A172 (cell line): ENCODE data around the gene MTFR1L. TPM values are rescaled to one million over a fixed set of nuclear protein-coding genes. Genes with fewer than 3 reads are reported as not detected.
"Not testable (repeated sequence)": the region's sequence is repeated elsewhere in the genome, so short reads cannot be mapped to it uniquely, and the experiment has no call there.

ENCODE experiments used
- DNase-seq: peaks from one replicate; pipeline ENCODE4 v3.0.0-alpha.2; 2015; ENCODE audit warnings: low spot score
- total RNA-seq: library from RNA; depleted of rRNA; stranded (reverse); fragments of >200 nt; shearing (Covaris generic); gene quantifications from 2 replicates; pipeline ENCODE4 v1.2.3, GENCODE V29; 2014

Gene MTFR1L
- total RNA-seq, 1 experiment from 2014 or later, result 26.5 TPM

- DNase-seq, result no peak
Measured at GRCh38 chr1:25825605-25826004, 5.9 kb downstream of the MTFR1L start.

- DNase-seq, result no peak
Measured at GRCh38 chr1:25826571-25826970, 6.8 kb downstream of the MTFR1L start.

- DNase-seq, result no peak
Measured at GRCh38 chr1:25828491-25828890, 8.7 kb downstream of the MTFR1L start.

GRCh38 chr1:25829046-25829445 lies 9.3 kb downstream of the MTFR1L start:
- DNase-seq, result no peak

GRCh38 chr1:25831569-25832196 lies 11.9 kb downstream of the MTFR1L start:
- no peak for DNase-seq

- no peak for DNase-seq
Measured at GRCh38 chr1:25832336-25833037, 12.7 kb downstream of the MTFR1L start.

- DNase-seq, result no peak
Measured at GRCh38 chr1:25833158-25833557, 13.4 kb downstream of the MTFR1L start.

- no peak for DNase-seq
Measured at GRCh38 chr1:25834894-25835293, 15.1 kb downstream of the MTFR1L start.

- no peak for DNase-seq
Measured at GRCh38 chr1:25836695-25837094, 16.9 kb downstream of the MTFR1L start.

- DNase-seq, result no peak
Measured at GRCh38 chr1:25837262-25837875, 17.6 kb downstream of the MTFR1L start.

- not testable (repeated sequence) for DNase-seq
Measured at GRCh38 chr1:25839808-25840207, 20.1 kb downstream of the MTFR1L start.

- DNase-seq, result no peak
Measured at GRCh38 chr1:25843483-25843882, 23.7 kb downstream of the MTFR1L start.

- DNase-seq, result no peak
Measured at GRCh38 chr1:25844536-25845337, 25.0 kb downstream of the MTFR1L start.

- no peak for DNase-seq
Measured at GRCh38 chr1:25845664-25846063, 25.9 kb downstream of the MTFR1L start.

GRCh38 chr1:25847929-25848328 lies 28.2 kb downstream of the MTFR1L start:
- no peak for DNase-seq

- DNase-seq, result no peak
Measured at GRCh38 chr1:25848531-25848930, 28.8 kb downstream of the MTFR1L start.

GRCh38 chr1:25854554-25854953 lies 34.8 kb downstream of the MTFR1L start:
- no peak for DNase-seq

- no peak for DNase-seq
Measured at GRCh38 chr1:25856856-25857255, 37.1 kb downstream of the MTFR1L start.

- DNase-seq, result no peak
Measured at GRCh38 chr1:25858494-25858893, 38.7 kb downstream of the MTFR1L start.

- peak; percentile 34 for DNase-seq
Measured at GRCh38 chr1:25858906-25859789, 39.4 kb downstream of the MTFR1L start, which contains the start of gene AUNIP. TSS of gene AUNIP (minus strand) at chr1:25859457. CDS start at chr1:25859357, 100 bp downstream.
